Omental fat pad (tissue), 4 donors: Measurements from ENCODE around the gene ASIC1. TPM values are rescaled to one million over a fixed set of nuclear protein-coding genes. Genes with fewer than 3 reads are reported as not detected.

Experiments
- ATAC-seq: fragments of 150-250 bp; one replicate; pipeline ENCODE4 v1.9.1; 2016; ENCODE audit warnings: mild to moderate bottlenecking, moderate library complexity; ENCODE audit not compliant: low FRiP score
- DNase-seq: peaks from one replicate; pipeline ENCODE4 v3.0.0-alpha.2; 2019; ENCODE audit warnings: low spot score
- total RNA-seq, 4 donors: library from RNA; depleted of rRNA; stranded (reverse); fragments of >200 nt; gene quantifications; one replicate each; pipeline ENCODE4 v1.1.0, GENCODE V29; 2016
- TF ChIP-seq, protein P1 (sequence below), 3 donors: fragments of 450-650 bp; IDR thresholded peaks; one replicate each; pipeline ENCODE4 v1.5.1; 2016 to 2017; ENCODE audit warnings: antibody characterized with exemption in 3 of 3, mild to moderate bottlenecking in 3 of 3, moderate library complexity in 2 of 3

ASIC1 gene
- total RNA-seq, 4 donors from 2014 or later, result 0.69 to 3.8 (median 1.4) TPM

DNA sequence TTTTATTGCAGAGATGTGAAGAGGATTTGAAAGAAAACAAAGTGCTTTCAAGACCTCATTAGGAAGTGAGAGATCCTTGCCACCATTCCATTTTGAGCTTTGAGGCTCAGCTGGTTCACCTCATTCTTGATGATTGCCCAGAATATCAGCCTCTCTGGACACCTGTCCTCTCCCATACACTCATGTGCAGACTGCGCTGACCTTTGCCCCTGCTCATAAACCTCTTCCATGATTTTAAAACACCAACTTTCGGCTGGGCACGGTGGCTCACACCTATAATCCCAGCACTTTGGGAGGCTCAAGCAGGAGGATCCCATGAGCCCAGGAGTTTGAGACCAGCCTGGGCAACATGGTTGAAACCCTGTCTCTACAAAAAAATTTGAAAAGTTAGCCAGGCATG, 63.6 kb downstream of the ASIC1 start:
- TF ChIP-seq, protein P1, sequence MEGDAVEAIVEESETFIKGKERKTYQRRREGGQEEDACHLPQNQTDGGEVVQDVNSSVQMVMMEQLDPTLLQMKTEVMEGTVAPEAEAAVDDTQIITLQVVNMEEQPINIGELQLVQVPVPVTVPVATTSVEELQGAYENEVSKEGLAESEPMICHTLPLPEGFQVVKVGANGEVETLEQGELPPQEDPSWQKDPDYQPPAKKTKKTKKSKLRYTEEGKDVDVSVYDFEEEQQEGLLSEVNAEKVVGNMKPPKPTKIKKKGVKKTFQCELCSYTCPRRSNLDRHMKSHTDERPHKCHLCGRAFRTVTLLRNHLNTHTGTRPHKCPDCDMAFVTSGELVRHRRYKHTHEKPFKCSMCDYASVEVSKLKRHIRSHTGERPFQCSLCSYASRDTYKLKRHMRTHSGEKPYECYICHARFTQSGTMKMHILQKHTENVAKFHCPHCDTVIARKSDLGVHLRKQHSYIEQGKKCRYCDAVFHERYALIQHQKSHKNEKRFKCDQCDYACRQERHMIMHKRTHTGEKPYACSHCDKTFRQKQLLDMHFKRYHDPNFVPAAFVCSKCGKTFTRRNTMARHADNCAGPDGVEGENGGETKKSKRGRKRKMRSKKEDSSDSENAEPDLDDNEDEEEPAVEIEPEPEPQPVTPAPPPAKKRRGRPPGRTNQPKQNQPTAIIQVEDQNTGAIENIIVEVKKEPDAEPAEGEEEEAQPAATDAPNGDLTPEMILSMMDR (IDR thresholded peaks at IDR 0.05), result no peak
- ATAC-seq (no peak), DNase-seq (no peak)

DNA sequence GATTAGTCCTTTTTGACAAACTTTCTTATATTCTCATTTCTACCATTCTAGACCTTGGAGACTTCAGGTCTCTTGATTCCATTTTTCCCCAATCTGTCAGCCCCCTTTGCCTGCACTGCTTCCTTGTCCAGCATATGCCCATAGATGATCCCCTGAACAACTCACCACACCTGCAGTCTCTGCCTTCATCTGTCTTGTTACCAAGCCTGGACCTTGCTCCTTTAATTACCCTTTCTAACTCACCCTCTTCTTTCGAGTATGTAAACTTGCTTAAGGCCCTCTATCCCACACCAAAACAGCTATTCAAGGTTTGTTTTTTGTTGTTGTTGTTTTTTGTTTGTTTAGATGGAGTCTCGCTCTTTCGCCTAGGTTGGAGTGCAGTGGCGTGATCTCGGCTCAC, 64.2 kb downstream of the ASIC1 start:
- ATAC-seq (no peak), DNase-seq (no peak)
- TF ChIP-seq, protein P1 (IDR thresholded peaks at IDR 0.05), result no peak

DNA sequence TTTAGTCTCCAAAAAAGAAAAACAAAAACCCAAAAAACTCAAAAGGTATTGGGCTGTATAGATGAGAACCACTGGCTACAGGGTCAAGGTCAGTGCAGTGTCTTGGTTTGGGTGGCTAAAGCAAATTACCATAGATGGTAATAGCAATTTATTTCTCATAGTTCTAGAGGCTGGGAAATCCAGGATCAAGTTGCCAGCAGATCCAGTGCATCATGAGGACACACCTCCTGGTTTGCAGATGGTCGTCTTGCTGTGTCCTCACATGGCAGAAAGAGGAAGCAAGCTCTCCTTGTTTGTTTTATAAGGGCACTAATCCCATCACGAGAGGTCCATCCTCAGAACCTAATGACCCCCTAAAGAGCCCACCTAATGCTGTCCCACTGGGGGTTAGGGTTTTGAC, 65.8 kb downstream of the ASIC1 start:
- TF ChIP-seq, protein P1 (IDR thresholded peaks at IDR 0.05), result no peak
- ATAC-seq, result no peak
- no peak for DNase-seq

DNA sequence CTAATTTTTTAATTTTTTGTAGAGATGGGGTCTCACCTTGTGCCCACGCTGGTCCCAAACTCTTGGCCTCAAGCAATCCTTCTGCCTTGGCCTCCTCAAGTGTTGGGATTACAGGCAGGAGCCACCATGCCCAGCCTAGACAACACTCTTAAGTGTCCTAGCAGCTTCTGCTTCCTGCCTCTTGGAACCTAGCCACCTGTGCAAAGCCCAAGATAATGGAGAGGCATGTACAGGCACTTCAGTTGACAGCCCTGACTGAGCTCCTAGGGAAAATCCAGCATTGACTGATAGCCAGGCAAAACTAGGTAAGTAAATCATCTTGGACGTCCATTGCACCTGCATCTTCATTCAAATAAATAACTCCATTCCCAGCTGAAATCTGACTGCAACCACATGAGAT, 70.2 kb downstream of the ASIC1 start:
- DNase-seq (no peak), ATAC-seq (no peak)
- TF ChIP-seq, protein P1 (IDR thresholded peaks at IDR 0.05), result no peak

DNA sequence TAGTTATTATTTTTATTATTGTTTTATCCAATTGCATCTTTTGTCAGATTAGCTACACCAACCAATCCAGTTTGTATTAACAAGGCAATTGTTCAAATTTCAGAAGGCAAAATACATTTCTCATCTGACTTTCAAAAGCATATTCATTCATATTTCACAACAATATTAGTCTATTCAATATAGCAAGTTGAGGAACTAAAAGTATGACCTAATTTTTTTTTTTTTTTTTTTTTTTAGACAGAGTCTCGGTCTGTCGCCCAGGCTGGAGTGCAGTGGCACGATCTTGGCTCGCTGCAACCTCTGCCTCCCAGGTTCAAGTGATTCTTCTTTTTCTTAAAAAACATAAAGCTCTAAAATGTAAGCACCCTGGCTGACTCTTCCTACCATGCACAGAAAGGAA, 71.9 kb downstream of the ASIC1 start:
- DNase-seq, result no peak
- TF ChIP-seq, protein P1 (IDR thresholded peaks at IDR 0.05), result no peak
- no peak for ATAC-seq

DNA sequence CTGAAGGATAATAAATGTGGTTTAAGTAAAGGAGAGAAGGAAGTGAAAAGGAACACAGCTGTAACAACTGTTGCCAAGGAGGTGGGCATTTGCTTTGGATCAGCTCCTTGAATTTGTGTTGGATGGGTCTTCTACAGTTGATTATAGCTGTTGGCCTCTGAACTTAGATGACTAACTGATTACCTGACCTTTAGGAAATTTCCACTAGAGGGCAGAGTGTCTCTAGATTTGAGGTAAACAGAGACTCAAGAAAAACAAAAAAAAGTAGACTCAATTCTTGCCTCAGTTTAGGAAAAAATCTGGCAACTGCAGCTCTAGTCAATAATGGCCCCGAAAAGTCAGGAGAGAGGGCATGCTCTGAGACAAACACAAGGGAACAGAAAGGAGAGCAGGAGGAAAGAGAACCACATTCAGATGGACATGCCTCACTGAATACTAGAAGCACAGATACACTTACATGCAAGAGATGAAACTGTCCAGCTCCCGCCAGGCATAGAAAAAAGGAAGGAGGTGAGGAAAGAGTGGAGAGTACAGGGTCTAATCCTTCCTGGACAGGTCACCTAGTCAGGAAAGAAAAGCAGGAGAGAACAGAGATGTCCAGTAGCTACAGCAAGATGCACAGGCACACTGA, 75.2 kb downstream of the ASIC1 start:
- DNase-seq (no peak), ATAC-seq (no peak)
- TF ChIP-seq, protein P1 (IDR thresholded peaks at IDR 0.05), result no peak

Other genes starting within 250 kb of the ASIC1 start
- 10 to 100 TPM; 14.2 to 20.3 (median 17.6) TPM for gene NCKAP5L, start 229.2 kb upstream of the ASIC1 start, total RNA-seq
- gene BCDIN3D, start 214.5 kb upstream of the ASIC1 start, total RNA-seq, result 1 to 10 TPM; 1.9 to 3.5 (median 2.8) TPM
- 1 to 10 TPM in 3 of 4 donors, under 1 TPM in 1; 0.36 to 6.1 (median 3.1) TPM for gene FAIM2, start 153.7 kb upstream of the ASIC1 start, total RNA-seq
- gene AQP2, start 106.9 kb upstream of the ASIC1 start, total RNA-seq, result not detected
- not detected for gene AQP5, start 95.7 kb upstream of the ASIC1 start, total RNA-seq
- gene AQP6, start 84.6 kb upstream of the ASIC1 start, total RNA-seq, result under 1 TPM in 1 of 4 donors, not detected in 3; 0.56 TPM
- 10 to 100 TPM in 2 of 4 donors, 1 to 10 TPM in 2; 5.2 to 15.3 (median 8.5) TPM for gene RACGAP1, start 32.1 kb upstream of the ASIC1 start, total RNA-seq
- 10 to 100 TPM; 47.7 to 80.8 (median 57.3) TPM for gene SMARCD1, start 27.7 kb downstream of the ASIC1 start, total RNA-seq
- gene GPD1, start 46.4 kb downstream of the ASIC1 start, total RNA-seq, result 1,000 to 10,000 TPM in 3 of 4 donors, 100 to 1,000 TPM in 1; 689 to 2,989 (median 2,080) TPM
- 100 to 1,000 TPM in 1 of 4 donors, 10 to 100 TPM in 3; 67.3 to 125 (median 88.1) TPM for gene COX14, start 54.6 kb downstream of the ASIC1 start, total RNA-seq
- gene CERS5, start 109.8 kb downstream of the ASIC1 start, total RNA-seq, result 10 to 100 TPM; 20.0 to 27.6 (median 24.6) TPM
- gene LIMA1, start 225.9 kb downstream of the ASIC1 start, total RNA-seq, result 100 to 1,000 TPM; 129 to 319 (median 176) TPM